HCT116 (cell line): ENCODE measurements around the gene XPO4. TPM values are rescaled to one million over a fixed set of nuclear protein-coding genes. Genes with fewer than 3 reads are reported as not detected.

Source experiments
- ATAC-seq: fragments of 200-7000 bp; cut with Tn5 transposase; 2 replicates; pipeline ENCODE4 v1.9.1; 2020; ENCODE audit warnings: mild to moderate bottlenecking, moderate library complexity
- BruUV-seq: library from RNA; stranded (reverse); fragments of 400-500 nt; replicated peaks from 2 replicates; lab custom pipeline; 2021; lab: Mats Ljungman, UMichigan
- CTCF ChIA-PET: fragments of 300-600 bp; sonication (Branson Sonifier 250); formaldehyde crosslinking; loops from one replicate; lab custom pipeline; 2021; ENCODE audit warnings: antibody characterized with exemption; lab: Charles Lee
- POLR2A ChIA-PET: fragments of 300-600, 350-600 bp; sonication (Branson Sonifier 250); formaldehyde crosslinking; loops from one replicate; lab custom pipeline; 2021; ENCODE audit warnings: antibody characterized with exemption; lab: Charles Lee
- RAD21 ChIA-PET, 2 experiments: fragments of 300-600 bp; sonication (Branson Sonifier 250); formaldehyde crosslinking; loops; one replicate each; lab custom pipeline; 2023; ENCODE audit warnings: low total read pairs in 2 of 2; ENCODE audit not compliant: uncharacterized antibody in 2 of 2, unreplicated experiment in 2 of 2, low non-redundant PET in 1 of 2; lab: Charles Lee
- DNase-seq: peaks from one replicate; pipeline ENCODE4 v3.0.0-alpha.2; 2010; ENCODE audit warnings: low read depth, low spot score
- H2AFZ ChIP-seq: fragments of 200-600 bp; shearing (Covaris generic), sonication (generic); 2 replicates; pipeline ENCODE4 v1.6.1; 2017; ENCODE audit warnings: low read depth, mixed run types, mixed read lengths, antibody characterized with exemption, low read length; ENCODE audit not compliant: poor library complexity, severe bottlenecking
- H3K27ac ChIP-seq: 2 replicates; pipeline ENCODE4 v1.5.1; 2012; ENCODE audit warnings: low read depth, low read length
- H3K27me3 ChIP-seq: fragments of 200-600 bp; sonication (generic); 2 replicates; pipeline ENCODE4 v1.6.1; 2016; ENCODE audit warnings: mixed run types, low read length, mixed read lengths; ENCODE audit not compliant: insufficient read depth
- H3K36me3 ChIP-seq, 2 experiments: fragments of 200-500 bp in 1 of 2; fragments of 200-600 bp in 1 of 2; sonication (Bioruptor generic) in 1 of 2; sonication (generic) in 1 of 2; 2 replicates each; pipeline versions ENCODE4 v1.5.1 to v1.6.1; 2014 to 2016; ENCODE audit warnings: low read length in 2 of 2, inconsistent platforms in 1 of 2, mixed read lengths in 1 of 2, mixed run types in 1 of 2; ENCODE audit not compliant: insufficient read depth in 2 of 2, control insufficient read depth in 1 of 2
- H3K4me1 ChIP-seq, 2 experiments: fragments of 200-600 bp in 1 of 2; sonication (generic) in 1 of 2; 2 replicates each; pipeline versions ENCODE4 v1.5.1 to v1.6.1; 2012 to 2017; ENCODE audit warnings: low read length in 2 of 2, inconsistent platforms in 1 of 2, mild to moderate bottlenecking in 1 of 2, mixed read lengths in 1 of 2, mixed run types in 1 of 2, moderate library complexity in 1 of 2; ENCODE audit not compliant: insufficient read depth in 2 of 2, control insufficient read depth in 1 of 2
- H3K4me2 ChIP-seq: fragments of 200-600 bp; sonication (generic); 2 replicates; pipeline ENCODE4 v1.6.1; 2017; ENCODE audit warnings: mixed run types, low read length, mixed read lengths
- H3K4me3 ChIP-seq, 2 experiments: fragments of 200-600 bp in 1 of 2; sonication (generic) in 1 of 2; replicated peaks in 1 of 2; 2 replicates each; pipeline ENCODE4 v1.5.1; 2011 to 2016; ENCODE audit warnings: low read length in 2 of 2, control low read depth in 1 of 2, low read depth in 1 of 2, mild to moderate bottlenecking in 1 of 2, mixed read lengths in 1 of 2, mixed run types in 1 of 2
- H3K79me2 ChIP-seq: fragments of 200-600 bp; sonication (generic); 2 replicates; pipeline ENCODE4 v1.6.1; 2017; ENCODE audit warnings: mild to moderate bottlenecking, mixed run types, low read length, moderate library complexity, mixed read lengths; ENCODE audit not compliant: insufficient read depth
- H3K9ac ChIP-seq: fragments of 200-600 bp; sonication (generic); 2 replicates; pipeline ENCODE4 v1.6.1; 2016; ENCODE audit warnings: low read length, mixed read lengths
- H3K9me2 ChIP-seq: fragments of 200-600 bp; sonication (generic), shearing (Covaris generic); 2 replicates; pipeline ENCODE4 v1.6.1; 2017; ENCODE audit warnings: mixed run types, mild to moderate bottlenecking, moderate library complexity; ENCODE audit not compliant: insufficient read depth
- H3K9me3 ChIP-seq, 2 experiments: fragments of 200-500 bp in 1 of 2; fragments of 200-600 bp in 1 of 2; sonication (Bioruptor generic) in 1 of 2; sonication (generic) in 1 of 2; 2 replicates each; pipeline ENCODE4 v1.6.1; 2014 to 2017; ENCODE audit warnings: low read length in 2 of 2, mixed read lengths in 2 of 2, inconsistent platforms in 1 of 2, low read depth in 1 of 2, mild to moderate bottlenecking in 1 of 2, mixed run types in 1 of 2, moderate library complexity in 1 of 2; ENCODE audit not compliant: control insufficient read depth in 1 of 2, insufficient read depth in 1 of 2
- H4K20me1 ChIP-seq: fragments of 200-600 bp; sonication (generic), shearing (Covaris generic); 2 replicates; pipeline ENCODE4 v1.6.1; 2017; ENCODE audit warnings: mixed run types, mild to moderate bottlenecking, moderate library complexity; ENCODE audit not compliant: insufficient read depth
- ATF3 ChIP-seq: IDR thresholded peaks from 2 replicates; pipeline ENCODE4 v1.6.1; 2012
- CBX3 ChIP-seq: IDR thresholded peaks from 2 replicates; pipeline ENCODE4 v1.6.1; 2012; ENCODE audit warnings: low read depth
- CEBPB ChIP-seq: IDR thresholded peaks from 2 replicates; pipeline ENCODE4 v1.6.1; 2012; ENCODE audit warnings: low read depth
- CTCF ChIP-seq, 3 experiments: fragments of 200-600 bp in 1 of 3; sonication (generic) in 1 of 3; IDR thresholded peaks in 2 of 3; conservative IDR thresholded peaks in 1 of 3; 2 replicates each; pipeline ENCODE4 v1.5.1; 2012 to 2017; ENCODE audit warnings: low read depth in 2 of 3, low read length in 2 of 3, antibody characterized with exemption in 1 of 3, borderline replicate concordance in 1 of 3, control low read depth in 1 of 3, mild to moderate bottlenecking in 1 of 3, mixed read lengths in 1 of 3, mixed run types in 1 of 3, moderate library complexity in 1 of 3; ENCODE audit not compliant: insufficient read depth in 1 of 3
- EGR1 ChIP-seq: IDR thresholded peaks from 2 replicates; pipeline ENCODE4 v1.6.1; 2012; ENCODE audit warnings: low read depth
- ELF1 ChIP-seq: IDR thresholded peaks from 2 replicates; pipeline ENCODE4 v1.6.1; 2012; ENCODE audit warnings: low read depth, borderline replicate concordance
- EZH2 ChIP-seq: fragments of 200-600 bp; sonication (generic); IDR thresholded peaks from 2 replicates; pipeline ENCODE4 v1.6.1; 2017; ENCODE audit warnings: antibody characterized with exemption, mixed run types
- POLR2A ChIP-seq: IDR thresholded peaks from 2 replicates; pipeline ENCODE4 v1.7.0; 2011; ENCODE audit warnings: borderline replicate concordance; ENCODE audit not compliant: insufficient read depth, insufficient read length; ENCODE audit errors: extremely low read depth
- REST ChIP-seq: IDR thresholded peaks from 2 replicates; pipeline ENCODE4 v1.6.1; 2012; ENCODE audit warnings: low read depth
- SIN3A ChIP-seq: IDR thresholded peaks from 2 replicates; pipeline ENCODE4 v1.6.1; 2012; ENCODE audit warnings: low read depth
- SP1 ChIP-seq: IDR thresholded peaks from 2 replicates; pipeline ENCODE4 v1.6.1; 2012; ENCODE audit warnings: low read depth
- ZFX ChIP-seq: fragments of 450-650 bp; IDR thresholded peaks from 2 replicates; pipeline ENCODE4 v1.6.1; 2017
- intact Hi-C: fragments of 100-400 bp; cut with micrococcal nuclease; formaldehyde crosslinking; loops from 2 replicates; pipeline ENCODE4 v1.10.0; 2022
- total RNA-seq: library from RNA; stranded (reverse); gene quantifications from one replicate; pipeline ENCODE4 v1.2.1, GENCODE V29; 2021; ENCODE audit not compliant: unreplicated experiment
- TF ChIP-seq, protein P1 (sequence below): IDR thresholded peaks from 2 replicates; pipeline ENCODE4 v1.6.1; 2012

XPO4 gene
- total RNA-seq, 1 experiment from 2014 or later: 29.7 TPM

DNA sequence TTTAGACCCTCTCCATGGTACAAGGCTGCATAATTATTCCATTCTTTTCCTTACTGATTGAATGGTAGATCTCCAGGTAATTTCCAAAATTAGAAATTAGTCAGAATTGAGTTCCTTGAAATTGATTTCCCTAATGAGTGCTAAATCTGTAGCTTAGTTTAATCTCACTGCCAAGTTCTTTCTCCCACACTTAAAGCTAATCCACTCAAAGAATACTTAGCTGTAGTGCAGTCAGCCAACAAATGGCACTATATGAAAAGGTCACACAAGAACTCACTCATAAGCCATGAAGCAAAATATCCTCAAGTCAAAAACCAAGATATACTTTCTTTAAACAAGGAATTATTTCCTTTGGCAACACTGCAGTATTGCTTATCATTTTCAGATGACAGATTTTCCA is 62.0 kb downstream of the XPO4 start:
- no peak for DNase-seq
- BruUV-seq: no TSS peak
- RAD21 ChIA-PET: interaction anchor here in 1 of 2 experiments (1.0 kb wide), 1 partner anchor 11 kb away, joined by 3 read pairs; no protein-coding TSS in a partner anchor

More for the DNA sequence above, 62.0 kb downstream of the XPO4 start:
- no peaks in the 10 kb centered on the region for H3K4me1 ChIP-seq
- H3K9ac ChIP-seq: no peak overlapping the region
- H3K9me2 ChIP-seq: no peaks in the 10 kb centered on the region
- ATAC-seq: no peak
- no peak overlapping the region for H2AFZ ChIP-seq
- intact Hi-C loops: no loop called here
- H4K20me1 ChIP-seq: 0 out of 2 replicates have a peak, but pooled peaks cover 4% of the 10 kb centered on the region
- no peak overlapping the region for H3K4me2 ChIP-seq
- H3K9me3 ChIP-seq: no peaks in the 10 kb centered on the region
- peaks cover 43% of the 10 kb centered on the region for H3K79me2 ChIP-seq
- H3K27ac ChIP-seq: no peak overlapping the region
- no peak overlapping the region for H3K4me3 ChIP-seq
- H3K27me3 ChIP-seq: no peaks in the 10 kb centered on the region
- TF ChIP-seq SIN3A (no peak), CBX3 (no peak), EGR1 (no peak), SP1 (no peak), ELF1 (no peak), CTCF (IDR thresholded peaks at IDR 0.05 in 2 of 3, conservative IDR thresholded peaks at IDR 0.05 in 1 of 3; ENCODE audit: borderline replicate concordance in 1 of 3, insufficient read depth in 1 of 3, low read depth in 2 of 3, low read length in 2 of 3) (no peak), CEBPB (no peak), ATF3 (no peak), REST (no peak), POLR2A (no peak), ZFX (no peak), EZH2 (no peak)
- TF ChIP-seq, protein P1, sequence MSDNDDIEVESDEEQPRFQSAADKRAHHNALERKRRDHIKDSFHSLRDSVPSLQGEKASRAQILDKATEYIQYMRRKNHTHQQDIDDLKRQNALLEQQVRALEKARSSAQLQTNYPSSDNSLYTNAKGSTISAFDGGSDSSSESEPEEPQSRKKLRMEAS: no peak
- ChIA-PET CTCF (interaction anchor here (1.5 to 2.7 kb wide), 2 partner anchors 12 to 130 kb away, joined by 5 to 19 read pairs; no protein-coding TSS in a partner anchor), POLR2A (no interaction called here)
- H3K36me3 ChIP-seq: peaks cover 23 to 24% of the 10 kb centered on the region in 2 experiments; a peak in 2 of 4 replicates
